HTERT RPE-1 (cell line): Measurements from ENCODE around the gene ACVR1.
"Not testable (repeated sequence)": the region's sequence is repeated elsewhere in the genome, so short reads cannot be mapped to it uniquely, and the experiment has no call there.

Experiments
- in situ Hi-C: fragments of 300-500 bp; cut with MboI; formaldehyde crosslinking; loops from 4 replicates; pipeline ENCODE4 v1.14.3; 2020; ENCODE audit warnings: low sequenced_read_pairs

ACVR1 gene

GRCh38 chr2:157764386-157764785 is 111.7 kb downstream of the ACVR1 start:
- in situ Hi-C loops: no loop called here

GRCh38 chr2:157761520-157761919 is 114.6 kb downstream of the ACVR1 start:
- in situ Hi-C loops: no loop called here

DNA sequence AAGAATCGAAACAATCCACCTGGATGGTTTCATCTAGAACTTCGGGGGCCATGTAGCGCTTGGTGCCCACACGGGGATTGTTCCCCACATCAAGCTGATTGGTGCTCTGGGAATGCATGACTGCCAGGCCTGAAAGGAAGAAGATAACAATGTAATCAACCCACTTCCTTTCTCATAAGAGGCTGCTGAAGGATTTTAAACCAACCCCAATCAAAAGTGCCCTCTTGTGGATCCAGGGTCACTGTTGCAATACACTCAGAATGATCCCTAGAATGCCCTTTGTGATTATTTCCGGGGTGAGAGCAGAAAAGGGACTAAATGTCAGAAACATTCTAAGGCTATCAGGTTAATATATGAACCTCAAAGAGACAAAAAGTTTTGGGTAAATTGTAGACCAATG is 115.2 kb downstream of the ACVR1 start:
- in situ Hi-C loops: no loop called here

GRCh38 chr2:157759855-157760254 is 116.3 kb downstream of the ACVR1 start:
- in situ Hi-C loops: no loop called here

GRCh38 chr2:157758586-157758985 is 117.5 kb downstream of the ACVR1 start:
- in situ Hi-C loops: no loop called here

- in situ Hi-C loops: no loop called here
These were observed 118.6 kb downstream of the ACVR1 start for GRCh38 chr2:157757500-157757899.

GRCh38 chr2:157756447-157756846 is 119.7 kb downstream of the ACVR1 start:
- in situ Hi-C loops: not testable (repeated sequence)

- in situ Hi-C loops: no loop called here
These were observed 124.6 kb downstream of the ACVR1 start for GRCh38 chr2:157751462-157752058.

- in situ Hi-C loops: no loop called here
These were observed 126.4 kb downstream of the ACVR1 start for GRCh38 chr2:157749684-157750083.

DNA sequence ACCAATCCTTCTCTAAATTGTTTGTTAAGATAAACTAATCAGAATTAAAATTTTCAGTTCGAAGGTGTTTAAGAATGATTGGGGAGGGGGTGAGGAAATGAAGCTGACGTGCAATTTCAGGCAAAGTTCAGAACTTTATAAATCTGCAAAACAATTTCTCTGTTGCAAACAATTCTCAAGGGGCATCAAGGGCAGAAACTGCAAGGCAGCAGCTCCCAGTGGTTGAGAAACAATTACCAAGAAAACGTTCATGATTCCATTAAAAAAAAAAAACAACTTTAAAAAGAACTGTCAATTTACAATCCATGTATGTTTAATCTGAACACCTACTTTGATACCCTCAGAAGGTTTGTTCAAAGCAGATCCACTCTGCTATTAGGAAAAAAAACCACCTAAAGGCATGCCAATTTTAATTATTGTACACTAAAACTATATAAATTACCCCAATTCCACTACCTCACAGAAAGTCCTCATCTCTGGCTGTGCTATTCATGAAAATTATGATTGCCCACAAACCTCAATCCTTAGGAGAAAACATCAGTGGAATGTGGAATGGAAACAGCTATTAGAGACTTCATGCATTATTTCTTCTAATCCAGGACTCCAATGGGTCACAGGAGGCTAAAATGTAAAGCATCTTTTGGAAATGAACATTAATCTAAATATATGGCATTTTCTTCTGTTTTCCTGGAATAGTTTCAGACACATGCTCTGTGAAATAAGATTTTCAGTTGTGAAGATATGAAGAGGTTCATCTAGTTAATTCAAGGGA is 127.6 kb downstream of the ACVR1 start:
- in situ Hi-C loops: no loop called here

DNA sequence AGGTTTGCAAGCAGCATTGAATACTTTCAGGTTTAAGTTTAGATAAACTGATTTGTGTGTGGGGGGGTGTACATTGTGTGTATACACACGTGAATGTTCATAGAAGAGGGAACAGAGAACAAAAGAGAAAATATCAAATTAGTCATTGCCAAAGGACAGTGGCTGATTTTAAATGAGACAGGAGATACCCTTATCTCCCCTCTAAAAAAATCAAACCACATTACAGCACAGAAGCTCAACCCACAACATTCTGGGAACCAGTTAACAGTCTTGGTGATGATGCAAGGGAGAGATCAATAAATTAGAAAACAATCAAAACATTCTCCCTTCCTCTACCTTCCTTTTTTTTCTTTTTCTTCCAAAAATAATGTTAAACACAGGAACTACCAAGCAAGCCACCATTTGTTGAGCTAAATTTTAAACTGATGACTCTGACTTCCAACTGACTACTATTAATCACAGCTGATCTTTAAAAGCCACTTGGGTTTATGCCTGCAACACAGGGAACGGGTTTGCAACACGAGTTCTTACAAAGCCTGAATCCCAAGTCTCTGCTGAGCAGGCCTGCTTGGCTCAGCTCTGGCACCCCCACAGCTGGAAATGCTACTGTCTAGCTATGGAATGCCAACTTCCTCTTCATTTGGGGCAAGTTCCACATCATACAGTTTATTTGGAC is 128.3 kb downstream of the ACVR1 start:
- in situ Hi-C loops: no loop called here

- in situ Hi-C loops: no loop called here
These were observed 128.8 kb downstream of the ACVR1 start for GRCh38 chr2:157747280-157747679.

- in situ Hi-C loops: no loop called here
These were observed 129.7 kb downstream of the ACVR1 start for GRCh38 chr2:157746234-157746950.

GRCh38 chr2:157744571-157745076 is 131.5 kb downstream of the ACVR1 start:
- in situ Hi-C loops: no loop called here

GRCh38 chr2:157743051-157743450 is 133.1 kb downstream of the ACVR1 start:
- in situ Hi-C loops: no loop called here

- in situ Hi-C loops: no loop called here
These were observed 134.2 kb downstream of the ACVR1 start for GRCh38 chr2:157741819-157742484.

- in situ Hi-C loops: no loop called here
These were observed 138.5 kb downstream of the ACVR1 start for GRCh38 chr2:157737656-157738055.

GRCh38 chr2:157735532-157735931 is 140.6 kb downstream of the ACVR1 start:
- in situ Hi-C loops: no loop called here

DNA sequence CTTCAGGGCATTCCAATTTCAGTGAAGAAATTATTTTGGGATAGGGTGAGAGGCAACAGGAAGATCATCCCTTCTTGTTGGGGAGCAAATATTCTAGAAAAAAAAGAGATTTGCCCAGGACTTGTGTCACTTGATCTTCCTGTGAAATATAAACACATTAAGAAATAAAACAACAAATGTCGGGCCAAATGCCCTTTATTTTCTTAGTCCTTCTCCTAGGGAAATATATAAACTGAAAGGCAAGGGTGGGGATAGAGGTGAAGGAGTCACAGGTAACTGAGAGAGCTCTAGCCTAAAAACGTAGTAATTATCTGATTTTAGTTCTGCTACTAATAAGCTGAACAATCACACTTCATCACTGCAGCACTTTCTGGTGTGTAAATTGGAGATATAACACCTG is 142.9 kb downstream of the ACVR1 start:
- in situ Hi-C loops: no loop called here

DNA sequence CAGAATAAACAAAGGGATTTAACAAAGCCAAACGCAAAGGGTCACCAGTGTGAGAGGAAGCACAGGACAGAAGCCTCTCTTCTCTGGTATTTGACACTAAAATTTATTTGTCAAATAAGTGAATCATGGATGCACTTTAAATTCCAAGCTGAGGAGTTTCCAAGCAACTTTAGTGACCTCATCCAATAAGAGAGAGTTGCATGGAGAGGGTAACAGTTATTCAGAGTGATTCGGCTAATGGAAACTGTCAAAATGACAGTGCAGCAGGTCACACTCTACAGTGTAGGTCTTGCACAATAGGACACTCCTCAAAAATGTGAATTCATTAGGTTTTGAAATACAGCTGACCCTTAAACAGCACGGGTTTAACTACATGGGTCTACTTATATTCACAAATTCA is 143.5 kb downstream of the ACVR1 start:
- in situ Hi-C loops: no loop called here

DNA sequence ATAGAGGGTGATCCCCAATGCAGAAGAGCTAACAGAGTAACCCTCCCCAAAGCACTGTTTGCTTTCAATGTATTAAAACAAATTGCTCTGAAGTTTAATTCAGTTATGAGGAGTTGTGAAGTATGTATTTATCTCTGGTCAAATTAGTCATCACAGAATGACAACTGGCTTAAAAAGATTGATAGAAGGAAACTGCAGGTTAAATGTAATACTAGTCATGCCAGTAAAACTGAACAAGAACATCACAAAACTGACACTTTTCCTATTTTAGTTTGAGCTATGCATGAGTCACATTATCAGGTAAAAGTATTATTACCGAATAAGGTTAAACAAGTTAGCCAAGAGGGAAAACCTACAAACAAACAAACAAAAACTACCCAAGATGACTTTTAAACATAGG is 148.4 kb downstream of the ACVR1 start:
- in situ Hi-C loops: no loop called here
